LHCN-M2 (cell line): Measurements from ENCODE around the gene USP31. TPM values are rescaled to one million over a fixed set of nuclear protein-coding genes. Genes with fewer than 3 reads are reported as not detected.
A peak's percentile ranks its signal among the peaks of the same experiment; 100 is the strongest.
"Not testable (repeated sequence)": the region's sequence is repeated elsewhere in the genome, so short reads cannot be mapped to it uniquely, and the experiment has no call there.

ENCODE experiments used
- DNase-seq: peaks from one replicate; pipeline ENCODE4 v3.0.0-alpha.2; 2012; ENCODE audit warnings: low read depth
- total RNA-seq: library from RNA; depleted of rRNA; stranded (reverse); fragments of >200 nt; gene quantifications from 2 replicates; pipeline ENCODE4 v1.2.3, GENCODE V29; 2014

Gene USP31
- total RNA-seq, 1 experiment from 2014 or later = 7.7 TPM

DNA sequence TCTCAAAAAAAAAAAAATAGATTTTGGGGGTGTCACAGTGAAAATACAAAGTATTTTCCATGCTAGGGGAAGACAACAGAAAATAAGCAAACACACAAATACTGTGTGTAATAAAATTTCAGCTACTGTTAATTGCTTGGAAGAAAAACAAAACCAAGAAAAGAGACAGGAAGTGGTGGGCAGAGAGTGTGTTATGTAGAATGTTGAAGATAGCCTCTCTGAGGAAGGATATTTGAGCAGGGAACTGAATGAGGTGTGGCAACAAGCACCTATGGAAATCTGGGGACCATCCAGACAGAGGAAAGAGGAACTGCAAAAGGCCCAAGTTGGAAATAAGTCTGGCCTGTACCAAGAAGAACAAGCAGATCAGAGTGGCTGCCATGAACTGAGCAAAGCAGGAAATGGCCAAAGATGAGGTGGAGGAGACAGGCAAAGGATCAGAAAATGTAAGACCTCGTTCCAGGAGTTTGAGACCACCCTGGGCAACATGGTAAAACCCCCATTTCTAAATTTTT, 7.8 kb upstream of the USP31 start:
- DNase-seq = no peak

DNA sequence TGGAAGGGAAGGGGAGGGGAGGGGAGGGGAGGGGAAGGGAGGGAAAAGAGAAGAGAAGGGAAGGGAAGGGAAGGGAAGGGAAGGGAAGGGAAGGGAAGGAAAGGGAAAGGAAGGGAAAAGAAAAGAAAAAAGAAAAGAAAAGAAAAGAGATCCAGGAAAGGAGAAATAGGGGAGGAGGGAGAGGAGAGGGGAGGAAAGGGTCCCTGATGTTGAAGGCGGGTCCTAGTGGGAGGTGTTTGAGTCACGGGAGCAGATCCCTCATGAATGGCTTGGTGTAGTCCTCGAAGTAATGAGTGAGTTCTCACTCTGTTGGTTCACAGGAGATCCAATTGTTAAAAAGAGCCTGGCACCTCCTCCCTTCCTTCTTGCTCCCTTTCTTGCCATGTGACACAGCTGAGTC, 6.9 kb upstream of the USP31 start:
- DNase-seq = no peak

DNA sequence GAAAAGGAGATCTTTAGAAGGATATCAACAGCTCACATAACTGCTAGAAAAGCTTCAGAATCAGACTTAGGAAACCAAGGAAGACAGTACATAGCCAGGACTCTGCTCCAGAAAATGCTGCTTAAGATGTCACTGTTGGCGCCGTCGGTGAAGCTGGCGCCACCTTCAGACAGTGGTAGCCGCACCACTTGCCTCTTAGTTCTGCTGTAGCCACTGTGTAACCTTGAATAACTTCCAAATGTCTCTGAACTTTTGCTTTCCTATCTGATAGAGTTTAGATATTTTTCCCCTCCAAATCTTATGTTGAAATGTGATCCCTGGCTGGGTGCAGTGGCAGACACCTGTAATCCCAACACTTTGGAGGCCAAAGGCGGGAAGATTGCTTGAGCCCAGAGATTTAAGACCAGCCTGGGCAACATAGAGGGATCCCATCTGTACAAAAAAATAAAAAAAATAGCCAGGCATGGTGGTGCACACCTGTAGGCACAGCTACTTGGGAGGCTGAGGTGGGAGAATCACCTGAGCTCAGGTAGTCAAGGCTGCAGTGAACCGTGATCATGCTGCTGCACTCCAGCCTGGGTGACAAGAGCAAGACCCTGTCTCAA, 6.3 kb upstream of the USP31 start:
- no peak for DNase-seq

DNA sequence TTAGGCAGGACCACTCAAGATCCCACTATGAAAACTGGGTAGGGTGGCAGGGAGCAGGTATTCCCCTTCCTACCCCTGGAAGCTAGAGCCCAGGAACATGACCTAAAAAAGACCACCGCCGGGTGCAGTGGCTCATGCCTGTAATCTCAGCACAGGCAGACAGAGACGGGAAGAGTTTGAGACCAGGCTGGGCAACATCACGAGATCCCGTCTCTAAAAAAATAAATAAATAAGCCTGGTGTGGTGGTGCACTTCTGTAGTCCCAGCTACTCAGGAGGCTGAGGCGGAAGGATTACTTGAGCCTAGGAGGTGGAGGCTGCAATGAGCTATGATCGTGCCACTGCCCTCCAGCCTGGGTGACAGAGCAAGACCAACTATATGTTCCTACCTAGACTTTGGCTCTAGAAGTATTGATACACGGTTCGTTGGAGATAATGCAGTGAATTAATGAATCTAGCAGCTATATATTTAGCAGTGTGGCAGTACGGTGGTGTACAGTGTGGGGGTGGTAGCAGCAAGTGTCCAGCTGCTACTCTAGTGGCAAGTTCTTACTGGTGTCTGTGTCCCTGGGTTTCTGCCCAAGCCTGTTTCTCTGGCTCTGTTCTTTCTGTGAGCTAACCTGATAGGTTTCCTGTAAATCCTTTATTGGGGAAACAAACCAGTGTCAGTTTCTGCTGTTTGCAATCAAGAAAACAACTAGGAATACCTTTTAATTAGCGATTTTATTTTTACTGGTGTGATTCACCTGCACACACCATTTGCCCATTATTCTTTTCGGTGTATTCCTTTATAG, 3.3 kb upstream of the USP31 start:
- no peak for DNase-seq

DNA sequence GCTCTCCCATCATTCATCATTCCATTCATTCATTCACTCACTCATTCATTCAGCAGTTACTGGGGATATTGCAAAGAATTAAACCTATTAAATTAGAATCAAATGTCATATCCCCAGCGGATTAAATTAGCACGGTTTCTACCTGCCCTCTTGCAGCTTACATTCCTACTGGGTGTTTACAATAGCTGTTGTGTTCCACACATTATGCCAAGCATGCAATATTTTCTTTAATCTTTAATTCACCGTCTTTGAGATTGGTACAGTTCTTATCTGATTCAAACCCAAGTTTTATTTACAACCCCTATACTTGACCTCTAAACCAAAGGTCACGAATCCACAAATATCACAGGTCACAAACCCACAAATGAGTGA, 727 bp upstream of the USP31 start:
- DNase-seq = no peak

DNA sequence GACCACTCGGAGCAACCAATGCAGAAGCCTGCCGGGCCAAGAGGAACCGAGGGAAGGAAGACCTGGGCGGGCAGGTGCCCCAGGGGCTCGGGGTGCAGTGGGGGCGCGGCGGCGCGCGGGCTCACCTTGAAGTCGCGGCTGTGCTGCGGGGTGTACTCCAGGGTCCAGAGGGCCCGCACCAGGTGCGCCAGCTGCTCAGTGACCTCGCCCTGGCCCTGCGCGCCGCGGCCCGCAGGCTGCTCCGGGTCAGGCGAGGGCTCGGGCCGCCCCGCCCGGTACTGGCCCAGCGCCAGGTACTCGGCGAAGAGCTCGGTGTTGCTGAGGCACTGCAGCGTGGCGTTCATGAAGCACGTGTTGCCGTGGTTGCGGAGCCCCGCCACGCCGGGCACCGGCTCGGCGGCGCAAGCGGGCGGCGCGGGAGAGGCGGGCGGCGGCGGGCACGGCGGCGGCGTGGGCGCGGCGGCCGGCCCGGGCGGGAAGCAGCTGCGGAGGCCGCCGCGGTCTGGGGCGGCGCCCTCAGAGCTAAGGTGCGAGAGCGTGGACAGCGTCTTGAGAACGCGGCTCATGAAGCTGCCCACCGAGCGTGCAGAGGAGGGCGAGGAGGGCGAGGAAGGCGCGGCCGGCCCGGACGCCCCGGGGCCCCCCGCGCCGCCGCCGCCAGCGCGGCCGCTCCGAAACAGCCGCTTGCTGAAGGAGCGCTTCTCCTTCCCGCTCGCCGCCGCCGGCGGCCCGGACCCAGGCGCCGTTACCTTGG, 562 bp downstream of the USP31 start:
- peak; percentile 43 for DNase-seq

DNA sequence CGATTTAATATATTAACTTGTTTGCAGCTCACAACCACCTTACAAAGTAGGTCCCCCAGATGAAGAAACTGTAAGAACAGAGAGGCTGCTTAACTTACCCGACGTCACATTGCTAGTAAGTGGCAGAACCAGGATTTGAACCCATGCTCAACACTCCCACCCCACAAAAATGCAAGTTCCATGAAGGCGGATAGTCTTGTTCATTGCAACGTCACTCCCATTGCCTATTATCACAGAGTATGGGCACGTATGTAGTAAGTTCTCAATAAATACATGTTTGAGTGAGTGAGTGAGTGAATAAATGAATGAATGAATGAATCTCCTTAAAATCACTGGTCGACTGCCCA, 1.1 kb downstream of the USP31 start:
- DNase-seq = no peak

DNA sequence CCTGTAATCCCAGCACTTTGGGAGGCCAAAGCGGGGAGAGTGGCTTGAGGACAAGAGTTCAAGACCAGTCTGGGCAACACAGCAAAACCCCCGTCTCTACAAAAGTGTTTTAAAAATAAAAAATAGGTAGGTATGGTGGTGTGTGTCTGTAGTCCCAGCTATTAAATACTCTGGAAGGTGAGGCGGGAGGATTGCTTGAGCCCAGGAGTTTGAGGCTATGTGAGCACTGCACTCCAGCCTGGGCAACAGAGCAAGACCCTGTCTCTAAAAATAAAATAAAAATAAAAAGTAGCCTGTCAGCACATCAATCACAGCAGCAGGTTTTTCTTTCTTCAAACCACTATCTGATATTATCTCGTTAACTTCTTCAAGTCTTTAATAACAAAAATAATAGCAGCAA, 1.6 kb downstream of the USP31 start:
- no peak for DNase-seq

DNA sequence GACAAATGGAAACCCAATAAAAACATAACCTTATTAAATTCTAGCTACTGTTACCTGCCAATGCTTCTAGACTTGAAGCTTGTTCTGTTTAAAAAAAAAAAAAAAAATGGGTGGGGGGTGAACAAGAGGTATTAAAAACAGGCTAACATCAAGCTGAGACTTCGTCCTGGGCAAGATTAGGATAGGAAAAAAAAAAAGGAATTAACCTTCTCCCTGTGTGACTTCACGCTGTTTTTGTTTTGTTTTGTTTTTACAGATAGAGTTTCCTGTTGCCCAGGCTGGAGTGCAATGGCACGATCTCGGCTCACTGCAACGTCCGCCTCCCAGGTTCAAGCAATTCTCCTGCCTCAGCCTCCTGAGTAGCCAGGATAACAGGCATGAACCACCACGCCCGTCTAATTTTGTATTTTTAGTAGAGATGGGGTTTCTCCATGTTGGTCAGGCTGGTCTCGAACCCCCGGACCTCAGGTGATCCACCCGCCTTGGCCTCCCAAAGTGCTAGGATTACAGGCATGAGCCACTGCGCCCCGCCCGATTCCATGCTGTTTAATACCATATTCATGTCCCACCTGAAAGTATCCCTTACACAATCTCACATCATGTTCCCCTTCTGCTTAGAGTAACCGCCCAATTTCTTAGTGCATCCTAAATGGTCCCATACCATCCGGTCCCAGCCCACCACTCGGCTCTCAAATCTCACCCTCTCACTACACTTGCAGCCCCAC, 2.2 kb downstream of the USP31 start:
- no peak for DNase-seq

DNA sequence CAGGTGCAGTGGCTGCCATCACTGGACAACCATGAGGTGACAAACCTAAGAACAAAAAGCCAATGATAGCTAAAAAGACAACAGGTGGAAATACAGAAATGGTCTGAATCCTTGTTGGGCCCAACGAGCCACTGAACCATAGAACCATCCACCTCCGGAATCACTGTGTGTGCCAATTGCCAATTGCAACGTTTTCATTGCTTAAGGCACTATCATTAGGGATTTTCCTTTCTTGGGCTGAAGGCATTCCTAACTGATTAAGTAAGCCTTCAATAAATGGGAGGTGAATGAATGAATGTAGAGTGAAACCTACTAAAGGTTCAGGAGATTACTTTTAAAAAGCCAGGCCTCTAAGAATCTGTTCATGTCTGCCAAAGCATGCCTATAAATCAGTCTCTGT, 3.6 kb downstream of the USP31 start:
- DNase-seq = no peak

DNA sequence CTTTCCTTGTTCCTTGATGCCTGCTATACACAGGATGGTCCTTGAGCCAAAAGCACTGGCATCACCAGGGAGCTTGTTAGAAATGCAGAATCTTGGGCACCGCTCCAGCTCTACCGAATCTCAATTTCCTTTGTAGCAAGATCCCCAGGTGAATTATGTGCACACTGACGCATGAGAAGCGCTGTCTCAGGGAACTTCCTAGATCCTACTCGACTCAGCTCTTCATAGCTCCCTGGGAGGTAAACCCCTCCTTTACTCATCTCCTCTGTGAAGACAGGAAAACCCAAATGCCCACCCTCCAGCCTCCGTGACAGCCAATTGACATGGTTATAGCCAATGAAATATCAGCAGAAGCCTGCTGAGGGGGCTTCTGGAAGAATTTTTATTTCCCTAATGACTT, 4.1 kb downstream of the USP31 start:
- DNase-seq = no peak

DNA sequence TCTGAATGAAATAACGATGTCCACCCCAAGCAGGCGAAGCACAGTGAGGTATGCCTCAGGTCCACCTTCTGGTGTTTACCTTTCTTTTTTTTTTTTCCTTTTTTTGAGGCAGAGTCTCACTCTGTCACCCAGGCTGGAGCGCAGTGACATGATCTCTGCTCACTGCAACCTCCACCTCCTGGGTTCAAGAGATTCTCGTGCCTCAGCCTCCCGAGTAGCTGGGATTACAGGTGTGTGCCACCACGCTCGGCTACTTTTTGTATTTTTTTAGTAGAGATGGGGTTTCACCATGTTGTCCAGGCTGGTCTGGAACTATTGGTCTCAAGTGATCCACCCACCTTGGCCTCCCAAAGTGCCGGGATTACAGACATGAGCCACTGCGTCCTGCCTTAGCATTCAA, 4.9 kb downstream of the USP31 start:
- not testable (repeated sequence) for DNase-seq

DNA sequence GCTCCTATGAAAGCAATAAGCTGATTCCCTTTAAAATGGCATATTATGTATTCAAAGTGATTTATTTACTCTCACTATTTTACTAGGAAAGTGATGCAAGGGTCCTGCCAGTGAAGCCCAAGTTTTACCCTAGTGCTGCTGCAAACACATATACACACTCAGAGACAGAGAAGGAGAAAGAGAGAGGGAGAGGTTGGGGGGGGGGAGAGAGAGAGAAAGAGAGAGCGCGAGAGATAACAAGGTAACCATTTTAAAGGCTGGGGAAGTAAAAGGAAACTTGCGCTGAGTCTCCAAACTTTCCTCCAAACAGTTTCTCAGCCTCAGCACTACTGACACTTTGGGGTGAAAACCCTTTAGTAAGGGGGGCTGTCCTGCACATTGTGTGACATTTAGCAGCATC, 5.9 kb downstream of the USP31 start:
- DNase-seq = no peak

DNA sequence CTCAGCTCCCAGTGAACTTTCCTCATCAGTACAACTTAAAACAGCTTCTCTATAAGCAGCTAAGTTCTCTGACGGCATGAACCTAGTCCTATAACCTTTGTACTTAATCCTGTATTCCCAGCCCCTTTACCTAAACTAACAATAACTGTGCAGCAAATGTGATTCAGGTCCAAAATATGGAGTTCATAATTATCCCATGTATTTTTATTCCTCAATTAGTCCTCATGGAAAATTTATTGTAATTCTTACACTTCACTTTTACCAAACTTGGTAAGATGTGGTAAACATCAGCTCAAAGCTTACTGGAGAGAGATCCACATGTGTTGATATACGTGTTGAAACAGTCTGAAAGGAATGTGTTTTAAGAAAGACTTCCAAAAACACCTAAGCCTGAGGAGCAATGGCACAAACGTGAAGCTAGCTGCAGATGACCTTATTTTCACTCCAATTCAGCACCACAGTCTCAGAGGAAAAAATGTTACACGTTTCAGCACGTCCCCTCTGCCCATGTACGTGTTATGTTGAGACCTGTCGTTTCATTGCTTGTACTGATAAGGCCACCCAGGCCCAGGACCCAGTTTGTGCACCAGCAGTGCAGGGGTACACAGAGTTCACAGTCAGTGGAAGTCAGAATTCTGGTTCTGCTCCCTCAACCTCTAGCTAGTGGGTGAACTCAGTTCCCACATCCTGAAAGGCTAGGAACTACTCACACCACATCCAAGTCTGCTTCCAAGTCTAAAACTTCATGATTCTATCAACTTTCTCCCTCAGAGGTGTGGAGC, 7.1 kb downstream of the USP31 start:
- no peak for DNase-seq

DNA sequence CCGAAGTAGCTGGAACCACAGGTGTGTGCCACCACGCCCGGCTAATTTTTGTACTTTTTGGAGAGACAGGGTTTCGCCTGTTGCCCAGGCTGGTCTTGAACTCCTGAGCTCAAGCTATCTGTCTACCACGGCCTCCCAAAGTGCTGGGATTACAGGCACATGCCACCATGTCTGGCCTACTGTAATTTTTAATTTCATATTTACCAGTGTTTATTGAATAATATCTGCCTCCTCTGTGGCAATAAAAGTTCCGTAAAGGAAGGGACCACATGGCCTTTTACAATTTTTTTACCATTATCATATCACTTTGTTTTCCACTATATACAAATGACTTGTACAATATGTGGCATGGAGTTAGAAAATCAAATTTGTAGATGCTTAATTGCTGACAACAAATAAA, 7.8 kb downstream of the USP31 start:
- no peak for DNase-seq

DNA sequence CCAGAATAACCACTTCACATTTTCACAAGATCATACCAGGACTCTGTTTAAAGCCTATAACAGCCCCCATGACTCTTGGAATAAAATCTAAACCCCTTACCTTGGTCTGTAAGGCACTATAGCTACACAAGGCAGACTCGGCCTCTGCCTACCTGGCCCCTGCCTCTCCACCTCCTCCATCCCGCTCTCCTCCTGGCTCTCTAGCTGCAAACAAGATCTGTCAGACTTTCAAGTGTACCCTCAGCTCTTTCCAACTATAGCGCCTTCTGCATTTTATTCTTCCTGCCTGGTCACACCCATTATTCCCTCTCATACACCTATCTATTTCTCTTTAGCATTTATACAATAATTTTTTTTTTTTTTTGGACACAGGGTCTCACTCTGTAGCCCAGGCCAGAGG, 8.2 kb downstream of the USP31 start:
- no peak for DNase-seq

DNA sequence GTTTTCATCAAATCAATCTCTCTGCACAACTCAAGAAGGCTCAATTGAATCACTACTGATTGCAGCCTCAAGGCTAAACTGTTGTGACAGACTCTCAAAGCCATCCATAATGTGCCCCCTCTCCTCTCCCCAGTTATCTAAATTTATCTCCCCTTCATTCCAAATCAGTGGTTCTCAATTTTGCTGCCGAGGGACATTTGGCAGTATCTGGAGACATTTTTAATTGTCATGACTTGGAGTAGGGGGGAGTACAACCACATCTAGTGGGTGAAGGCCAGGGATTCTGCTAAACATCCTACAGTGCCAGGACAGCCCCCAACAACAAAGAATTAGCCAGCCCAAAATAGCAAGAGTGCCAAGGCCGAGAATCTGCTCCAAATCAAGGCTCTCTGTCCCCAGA, 9.1 kb downstream of the USP31 start:
- no peak for DNase-seq

DNA sequence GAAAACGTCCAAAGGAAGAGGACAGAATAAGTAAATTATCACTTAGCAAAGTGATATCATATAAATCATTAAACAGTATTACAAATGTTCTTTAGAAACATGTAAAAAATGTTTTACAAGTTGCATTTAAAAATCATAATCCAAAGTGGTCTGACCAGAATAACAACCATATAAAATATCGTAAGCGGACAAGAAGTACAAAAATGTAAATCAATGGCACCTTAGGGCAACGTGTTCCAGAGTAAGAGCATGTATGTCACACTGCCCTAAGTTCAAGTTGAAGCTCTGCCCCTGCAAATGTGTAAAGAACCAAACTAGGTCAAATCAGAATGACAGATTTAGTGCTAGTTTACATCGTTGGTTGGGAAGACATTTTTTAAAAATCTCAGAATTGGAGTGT, 11.4 kb downstream of the USP31 start:
- DNase-seq = no peak

DNA sequence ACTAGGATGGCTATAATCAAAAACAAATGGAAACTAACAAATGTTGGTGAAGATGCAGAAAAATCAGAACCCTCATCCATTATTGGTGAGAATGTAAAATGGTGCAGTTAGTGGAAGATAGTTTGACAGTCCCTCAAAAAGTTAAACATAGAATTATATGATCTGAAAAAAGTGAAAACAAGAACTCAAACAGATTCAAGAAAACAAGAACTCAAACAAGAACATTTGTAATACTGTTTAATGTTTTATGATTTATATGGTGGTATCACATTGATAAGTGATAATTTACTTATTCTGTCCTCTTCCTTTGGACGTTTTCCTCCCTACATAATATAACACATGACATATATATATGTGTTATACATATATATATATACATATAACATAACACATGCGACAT, 12.0 kb downstream of the USP31 start:
- DNase-seq = no peak

DNA sequence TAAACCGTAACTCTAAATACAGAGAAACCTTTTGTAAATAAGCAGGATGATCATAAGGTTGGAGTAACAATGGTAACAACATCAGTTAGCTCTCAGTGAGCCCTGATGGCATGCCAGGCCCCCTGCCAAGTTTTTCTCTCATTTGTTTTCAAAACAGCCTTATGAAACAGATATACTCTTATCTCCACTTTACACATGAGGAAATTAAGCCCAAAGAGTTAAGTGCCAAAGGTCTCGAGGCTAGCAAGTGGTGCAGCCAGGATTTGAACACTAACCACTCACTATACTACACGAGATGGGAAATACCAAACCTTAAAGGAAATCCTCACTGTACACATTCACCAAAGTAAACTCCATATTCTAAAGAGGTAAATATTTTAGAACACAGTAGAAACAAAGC, 15.0 kb downstream of the USP31 start:
- no peak for DNase-seq

DNA sequence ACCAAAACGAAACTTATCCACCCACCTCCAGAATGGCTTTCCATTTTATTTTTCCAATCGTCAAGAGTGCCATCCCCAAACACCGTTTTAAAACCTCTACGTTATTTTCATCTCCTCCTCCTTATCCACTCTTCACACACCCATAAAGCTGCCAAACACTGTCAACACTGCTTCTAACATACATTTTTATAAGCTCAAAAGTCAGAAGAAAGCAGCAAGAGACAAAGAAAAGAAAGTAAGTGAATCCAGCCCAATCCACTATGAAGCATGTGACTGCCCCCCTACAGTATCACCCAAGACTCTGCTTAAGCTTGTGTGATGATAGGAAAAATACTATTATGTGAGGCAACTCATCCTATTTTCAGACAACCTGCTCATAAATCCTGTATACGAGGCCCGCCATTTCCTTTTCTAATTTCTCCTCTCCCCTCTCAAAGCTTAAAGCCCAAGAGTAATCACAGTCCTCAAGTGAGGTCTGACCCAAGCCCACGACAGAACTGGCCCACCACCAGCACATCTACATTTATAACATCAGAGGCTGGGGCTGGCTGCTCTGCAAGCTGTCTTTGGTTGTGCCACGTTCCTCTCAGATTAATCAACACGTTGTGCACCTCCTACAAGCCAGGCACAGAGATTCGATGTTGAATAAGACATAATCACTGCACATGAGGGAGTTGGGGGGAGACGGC, 16.3 kb downstream of the USP31 start:
- no peak for DNase-seq
